ENCODE measurements around the gene VAC14.

The VAC14 gene

GRCh38 chr16:70734522-70735095 lies 66.3 kb downstream of the VAC14 start:
- no peak for ATAC-seq (replicated peaks; ENCODE audit: extremely low read depth, poor library complexity, severe bottlenecking)
- no peak for DNase-seq (ENCODE audit: low spot score in 2 of 2)
- no peaks in the 10 kb centered on the region for H3K9me3 Mint-ChIP-seq
- peaks cover 28% of the 10 kb centered on the region for H3K4me1 Mint-ChIP-seq
- peaks cover 9% of the 10 kb centered on the region for H3K36me3 Mint-ChIP-seq (ENCODE audit: insufficient read depth)
- peak overlapping the region; percentile 64 for H3K27ac Mint-ChIP-seq (ENCODE audit: low read depth)
- no peak overlapping the region for H3K4me3 Mint-ChIP-seq
- H3K27me3 Mint-ChIP-seq, result no peaks in the 10 kb centered on the region

- DNase-seq (ENCODE audit: low spot score in 2 of 2) (no peak), ATAC-seq (replicated peaks; ENCODE audit: extremely low read depth, poor library complexity, severe bottlenecking) (no peak)
- H3K4me3 Mint-ChIP-seq, result no peak overlapping the region
- H3K27me3 Mint-ChIP-seq, result no peaks in the 10 kb centered on the region
- H3K9me3 Mint-ChIP-seq, result no peaks in the 10 kb centered on the region
- peaks cover 8% of the 10 kb centered on the region for H3K36me3 Mint-ChIP-seq (ENCODE audit: insufficient read depth)
- no peak overlapping the region for H3K27ac Mint-ChIP-seq (ENCODE audit: low read depth)
- H3K4me1 Mint-ChIP-seq, result peaks cover 5% of the 10 kb centered on the region
Measured at GRCh38 chr16:70730944-70731343, 70.0 kb downstream of the VAC14 start.

GRCh38 chr16:70730031-70730430 lies 70.9 kb downstream of the VAC14 start:
- DNase-seq (ENCODE audit: low spot score in 2 of 2) (no peak), ATAC-seq (replicated peaks; ENCODE audit: extremely low read depth, poor library complexity, severe bottlenecking) (no peak)
- Mint-ChIP-seq H3K9me3 (no peaks in the 10 kb centered on the region), H3K4me3 (no peak overlapping the region), H3K4me1 (peaks cover 5% of the 10 kb centered on the region), H3K27ac (ENCODE audit: low read depth) (no peak overlapping the region), H3K27me3 (no peaks in the 10 kb centered on the region), H3K36me3 (ENCODE audit: insufficient read depth) (peaks cover 8% of the 10 kb centered on the region)

- Mint-ChIP-seq H3K27me3 (no peaks in the 10 kb centered on the region), H3K4me1 (peaks cover 5% of the 10 kb centered on the region), H3K36me3 (ENCODE audit: insufficient read depth) (peaks cover 10% of the 10 kb centered on the region), H3K9me3 (no peaks in the 10 kb centered on the region), H3K27ac (ENCODE audit: low read depth) (no peak overlapping the region), H3K4me3 (no peak overlapping the region)
- DNase-seq (ENCODE audit: low spot score in 2 of 2), result no peak
- ATAC-seq (replicated peaks; ENCODE audit: extremely low read depth, poor library complexity, severe bottlenecking), result no peak
Measured at GRCh38 chr16:70729292-70729691, 71.7 kb downstream of the VAC14 start.

GRCh38 chr16:70728150-70728549 lies 72.8 kb downstream of the VAC14 start:
- no peak for ATAC-seq (replicated peaks; ENCODE audit: extremely low read depth, poor library complexity, severe bottlenecking)
- no peak overlapping the region for H3K27ac Mint-ChIP-seq (ENCODE audit: low read depth)
- no peaks in the 10 kb centered on the region for H3K9me3 Mint-ChIP-seq
- H3K27me3 Mint-ChIP-seq, result no peaks in the 10 kb centered on the region
- H3K4me1 Mint-ChIP-seq, result peaks cover 5% of the 10 kb centered on the region
- H3K36me3 Mint-ChIP-seq (ENCODE audit: insufficient read depth), result peaks cover 10% of the 10 kb centered on the region
- no peak overlapping the region for H3K4me3 Mint-ChIP-seq
- no peak for DNase-seq (ENCODE audit: low spot score in 2 of 2)

GRCh38 chr16:70726892-70727361 lies 74.0 kb downstream of the VAC14 start:
- ATAC-seq (replicated peaks; ENCODE audit: extremely low read depth, poor library complexity, severe bottlenecking) (no peak), DNase-seq (ENCODE audit: low spot score in 2 of 2) (no peak)
- no peaks in the 10 kb centered on the region for H3K9me3 Mint-ChIP-seq
- peaks cover 5% of the 10 kb centered on the region for H3K4me1 Mint-ChIP-seq
- no peak overlapping the region for H3K27ac Mint-ChIP-seq (ENCODE audit: low read depth)
- H3K27me3 Mint-ChIP-seq, result no peaks in the 10 kb centered on the region
- no peak overlapping the region for H3K4me3 Mint-ChIP-seq
- peaks cover 12% of the 10 kb centered on the region for H3K36me3 Mint-ChIP-seq (ENCODE audit: insufficient read depth)

- H3K36me3 Mint-ChIP-seq (ENCODE audit: insufficient read depth), result peaks cover 12% of the 10 kb centered on the region
- no peak overlapping the region for H3K4me3 Mint-ChIP-seq
- ATAC-seq (replicated peaks; ENCODE audit: extremely low read depth, poor library complexity, severe bottlenecking), result no peak
- H3K4me1 Mint-ChIP-seq, result peaks cover 5% of the 10 kb centered on the region
- DNase-seq (ENCODE audit: low spot score in 2 of 2), result no peak
- no peaks in the 10 kb centered on the region for H3K27me3 Mint-ChIP-seq
- H3K9me3 Mint-ChIP-seq, result no peaks in the 10 kb centered on the region
- no peak overlapping the region for H3K27ac Mint-ChIP-seq (ENCODE audit: low read depth)
Measured at GRCh38 chr16:70725912-70726828, 74.8 kb downstream of the VAC14 start.

GRCh38 chr16:70725024-70725911 lies 75.7 kb downstream of the VAC14 start:
- ATAC-seq (replicated peaks; ENCODE audit: extremely low read depth, poor library complexity, severe bottlenecking), result no peak
- H3K27me3 Mint-ChIP-seq, result no peaks in the 10 kb centered on the region
- no peak overlapping the region for H3K4me3 Mint-ChIP-seq
- peaks cover 9% of the 10 kb centered on the region for H3K36me3 Mint-ChIP-seq (ENCODE audit: insufficient read depth)
- DNase-seq (ENCODE audit: low spot score in 2 of 2), result no peak
- H3K4me1 Mint-ChIP-seq, result peaks cover 5% of the 10 kb centered on the region
- H3K27ac Mint-ChIP-seq (ENCODE audit: low read depth), result no peak overlapping the region
- no peaks in the 10 kb centered on the region for H3K9me3 Mint-ChIP-seq

GRCh38 chr16:70724146-70725023 lies 76.6 kb downstream of the VAC14 start:
- Mint-ChIP-seq H3K36me3 (ENCODE audit: insufficient read depth) (peaks cover 6% of the 10 kb centered on the region), H3K9me3 (no peaks in the 10 kb centered on the region), H3K27me3 (no peaks in the 10 kb centered on the region), H3K4me1 (peaks cover 2% of the 10 kb centered on the region), H3K27ac (ENCODE audit: low read depth) (no peak overlapping the region), H3K4me3 (no peak overlapping the region)
- DNase-seq (ENCODE audit: low spot score in 2 of 2) (no peak), ATAC-seq (replicated peaks; ENCODE audit: extremely low read depth, poor library complexity, severe bottlenecking) (no peak)

- peaks cover 6% of the 10 kb centered on the region for H3K36me3 Mint-ChIP-seq (ENCODE audit: insufficient read depth)
- no peaks in the 10 kb centered on the region for H3K27me3 Mint-ChIP-seq
- H3K4me3 Mint-ChIP-seq, result no peak overlapping the region
- no peaks in the 10 kb centered on the region for H3K4me1 Mint-ChIP-seq
- no peak for ATAC-seq (replicated peaks; ENCODE audit: extremely low read depth, poor library complexity, severe bottlenecking)
- H3K9me3 Mint-ChIP-seq, result no peaks in the 10 kb centered on the region
- no peak overlapping the region for H3K27ac Mint-ChIP-seq (ENCODE audit: low read depth)
- DNase-seq (ENCODE audit: low spot score in 2 of 2), result no peak
Measured at GRCh38 chr16:70723740-70724145, 77.2 kb downstream of the VAC14 start.

- Mint-ChIP-seq H3K4me1 (no peaks in the 10 kb centered on the region), H3K4me3 (no peak overlapping the region), H3K36me3 (ENCODE audit: insufficient read depth) (peaks cover 6% of the 10 kb centered on the region), H3K27ac (ENCODE audit: low read depth) (peak overlapping the region; percentile 60), H3K27me3 (no peaks in the 10 kb centered on the region), H3K9me3 (no peaks in the 10 kb centered on the region)
- DNase-seq (ENCODE audit: low spot score in 2 of 2) (no peak), ATAC-seq (replicated peaks; ENCODE audit: extremely low read depth, poor library complexity, severe bottlenecking) (no peak)
Measured at GRCh38 chr16:70721202-70721963, 79.6 kb downstream of the VAC14 start.

All from central memory CD8-positive, alpha-beta T cell (primary cell).